ENCODE results near the gene HIVEP2.

- no peak for TF ChIP-seq CTCF (conservative IDR thresholded peaks at IDR 0.05 in 1 of 2, IDR thresholded peaks at IDR 0.05 in 1 of 2; ENCODE audit: low read depth in 1 of 2, low read length in 2 of 2)
- no peak for TF ChIP-seq EZH2 (IDR thresholded peaks at IDR 0.05; ENCODE audit: low read length, missing control alignments)
Measured at GRCh38 chr6:142740449-142740848, 204.5 kb downstream of the HIVEP2 start.

All from fibroblast of lung (primary cell).